CD1c-positive myeloid dendritic cell (primary cell): Measurements from ENCODE around the gene FCRL4.

Experiments
- DNase-seq: peaks from one replicate; pipeline ENCODE4 v3.0.0-alpha.2; 2016; ENCODE audit errors: extremely low spot score

The FCRL4 gene

GRCh38 chr1:157597959-157598667 lies at the start of gene FCRL4:
Gene FCRL4, minus strand, starts transcription at chr1:157598085. Its CDS starts 141 bp downstream, at chr1:157597944.
- DNase-seq = no peak

DNA sequence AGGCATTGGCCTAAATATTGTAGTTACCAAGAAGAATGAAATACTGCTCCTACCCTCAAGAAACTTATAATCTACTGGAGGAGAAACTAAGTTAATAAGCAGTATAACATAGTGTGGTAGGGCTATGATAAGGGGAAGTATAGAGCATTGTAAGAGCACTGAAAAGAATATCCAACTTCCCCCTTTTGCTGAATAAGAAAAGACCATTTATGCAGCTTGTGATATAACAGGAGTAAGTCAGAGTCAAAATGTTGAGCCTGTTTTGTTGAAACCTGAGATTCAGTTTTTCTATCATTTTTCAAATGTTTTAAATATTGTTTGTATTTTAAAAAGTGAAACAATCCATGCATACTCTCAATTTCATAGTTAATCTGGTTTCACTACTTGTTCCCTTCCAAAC lies 48.3 kb upstream of the FCRL4 start:
- DNase-seq = peak; percentile 44

DNA sequence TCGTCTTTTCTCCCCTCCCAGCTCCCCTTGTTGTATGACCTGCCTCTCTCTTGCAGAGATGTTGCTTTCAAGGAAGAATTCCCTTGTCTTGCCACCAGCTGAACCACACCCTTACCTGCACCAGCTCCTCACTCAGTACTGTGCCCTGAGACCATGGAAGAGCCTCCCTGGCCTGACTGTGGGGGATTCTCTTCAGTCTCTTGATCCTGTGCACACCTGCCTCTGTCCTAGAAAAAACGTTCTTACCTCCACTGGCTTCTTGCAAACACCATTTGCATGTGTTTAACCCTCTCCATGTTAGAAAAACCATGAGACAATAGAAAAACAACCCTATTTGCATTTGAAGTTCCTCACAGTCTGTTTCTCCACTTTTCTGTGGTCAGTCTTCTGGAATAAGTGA lies 43.3 kb upstream of the FCRL4 start:
- DNase-seq = no peak

DNA sequence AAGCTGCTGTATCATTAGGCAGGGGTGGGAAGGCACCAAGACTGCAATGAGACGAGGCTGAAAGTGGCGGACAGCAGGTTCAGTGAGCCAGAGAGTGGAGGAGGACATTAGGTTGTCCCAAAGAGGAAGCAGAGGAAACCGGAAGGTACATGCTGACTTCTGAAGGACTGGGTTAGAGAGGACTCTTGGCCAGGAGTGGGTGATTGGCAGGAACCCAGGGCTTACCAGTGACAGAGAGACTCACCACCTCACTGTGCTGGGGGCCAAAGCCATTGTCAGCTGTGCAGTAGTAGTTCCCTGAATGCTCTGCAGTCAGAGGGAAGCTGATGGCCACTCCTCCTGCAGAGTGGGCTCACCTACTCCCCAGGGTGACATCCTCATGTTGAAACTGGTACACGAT lies 41.9 kb upstream of the FCRL4 start:
- peak; percentile 22 for DNase-seq

- DNase-seq = no peak
Observed at GRCh38 chr1:157628773-157629172, 30.9 kb upstream of the FCRL4 start.

GRCh38 chr1:157626099-157626498 lies 28.2 kb upstream of the FCRL4 start:
- peak; percentile 5 for DNase-seq

DNA sequence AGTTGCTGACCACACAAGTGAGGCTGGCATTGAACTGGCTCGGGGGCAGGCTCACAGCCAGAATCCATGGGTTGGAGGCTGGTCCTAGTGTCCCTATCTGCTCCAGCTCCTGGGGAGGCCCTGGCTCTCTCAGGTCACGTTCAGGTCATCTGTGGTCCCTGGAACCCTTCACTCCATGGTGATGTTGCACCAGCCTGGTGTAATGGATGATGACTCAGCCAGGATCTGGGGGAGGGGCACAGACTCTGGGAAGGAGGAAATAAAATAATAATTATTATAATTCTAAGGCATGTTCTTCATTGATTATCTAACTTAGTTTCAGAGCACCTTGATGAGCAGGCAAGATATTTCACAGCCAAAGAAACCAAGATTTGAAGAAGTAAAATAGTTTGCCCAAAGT lies 26.6 kb upstream of the FCRL4 start:
- no peak for DNase-seq

DNA sequence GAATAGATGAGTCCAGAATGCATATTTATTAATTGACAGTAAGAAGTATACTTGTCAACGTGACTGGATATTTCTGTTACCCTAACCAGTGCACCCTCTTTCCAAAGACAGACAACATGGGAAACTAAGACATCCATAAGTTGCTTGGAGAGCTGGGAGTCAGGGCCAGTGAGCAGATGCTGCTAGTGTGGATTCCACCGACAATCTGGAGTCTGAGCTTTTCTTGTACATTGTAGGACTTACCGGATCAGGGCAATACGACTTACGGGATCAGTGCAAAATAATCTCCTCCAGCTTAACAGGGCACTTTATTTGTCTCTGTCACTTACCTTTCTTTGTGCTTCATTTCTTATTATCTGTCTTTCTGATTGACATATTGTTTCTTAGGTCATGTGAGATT lies 24.6 kb upstream of the FCRL4 start:
- DNase-seq = no peak

DNA sequence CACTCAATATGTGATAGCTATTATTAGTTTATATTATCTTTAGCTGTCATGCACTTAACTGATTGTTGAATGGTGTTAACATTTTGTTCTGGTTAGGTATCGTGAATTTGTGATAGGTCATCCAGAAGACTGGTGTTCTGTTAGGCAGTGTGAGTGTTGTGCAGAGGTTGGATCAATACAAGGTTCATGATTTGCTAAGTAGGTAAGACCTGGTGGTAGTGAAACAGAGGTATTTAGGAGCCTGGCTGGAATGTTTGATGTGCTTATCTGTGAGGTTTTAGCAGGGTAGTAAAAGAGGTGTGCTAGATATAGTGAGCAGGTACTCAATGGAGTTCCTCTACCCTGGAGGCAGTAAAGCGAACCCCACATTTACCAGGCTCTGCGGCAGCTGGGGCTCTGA lies 20.3 kb upstream of the FCRL4 start:
- DNase-seq = no peak

- no peak for DNase-seq
Observed at GRCh38 chr1:157600236-157600635, 2.4 kb upstream of the FCRL4 start.

- no peak for DNase-seq
Observed at GRCh38 chr1:157596384-157596783, 1.5 kb downstream of the FCRL4 start.

- peak; percentile 16 for DNase-seq
Observed at GRCh38 chr1:157595356-157595755, 2.5 kb downstream of the FCRL4 start.

DNA sequence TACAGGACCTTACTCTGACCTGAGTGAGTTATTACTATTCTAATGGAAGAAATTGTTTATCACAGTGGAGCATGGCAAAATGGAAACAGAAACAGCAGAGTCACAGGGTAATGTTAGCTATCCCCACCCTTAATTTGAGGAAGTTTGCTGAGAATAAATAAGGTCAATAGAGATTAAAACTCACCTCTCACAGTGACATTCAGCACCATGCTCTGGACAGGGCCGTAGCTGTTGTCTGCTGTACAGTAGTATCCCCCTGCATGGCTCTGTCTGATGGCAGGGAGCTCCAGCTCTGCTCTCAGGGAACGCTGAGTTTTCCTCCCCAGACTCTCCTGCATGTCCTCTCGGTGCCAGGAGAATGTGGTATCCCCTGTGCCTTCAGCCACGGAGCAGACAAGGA lies 11.9 kb downstream of the FCRL4 start:
- no peak for DNase-seq

- no peak for DNase-seq
Observed at GRCh38 chr1:157584503-157584902, 13.4 kb downstream of the FCRL4 start.

- no peak for DNase-seq
Observed at GRCh38 chr1:157580828-157581210, 17.1 kb downstream of the FCRL4 start.

- peak; percentile 72 for DNase-seq
Observed at GRCh38 chr1:157580179-157580827, 17.6 kb downstream of the FCRL4 start.

- no peak for DNase-seq
Observed at GRCh38 chr1:157577420-157577819, 20.5 kb downstream of the FCRL4 start.

GRCh38 chr1:157575744-157576143 lies 22.1 kb downstream of the FCRL4 start:
- DNase-seq = no peak

DNA sequence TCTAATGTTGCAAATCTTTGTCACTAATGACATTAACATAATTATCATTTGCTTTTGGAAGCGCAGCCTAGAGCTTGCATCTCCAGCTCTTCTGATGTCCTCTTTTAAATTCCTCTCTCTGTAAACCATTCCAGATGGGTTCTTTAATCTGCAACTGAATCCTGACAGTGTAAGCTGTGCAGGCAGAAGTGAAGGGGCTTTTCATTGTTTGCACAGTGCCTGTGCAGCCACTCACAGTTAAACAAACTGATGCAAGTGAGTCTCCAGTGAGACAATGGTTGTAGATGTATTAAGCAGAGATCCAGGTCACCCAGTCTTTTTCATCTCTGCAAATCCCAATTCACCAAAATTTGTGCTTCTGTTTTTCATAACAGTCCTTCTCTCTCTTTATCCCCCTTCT lies 23.0 kb downstream of the FCRL4 start:
- no peak for DNase-seq

GRCh38 chr1:157566484-157567300 lies 31.2 kb downstream of the FCRL4 start:
- peak; percentile 17 for DNase-seq

- DNase-seq = no peak
Observed at GRCh38 chr1:157562515-157562914, 35.4 kb downstream of the FCRL4 start.

DNA sequence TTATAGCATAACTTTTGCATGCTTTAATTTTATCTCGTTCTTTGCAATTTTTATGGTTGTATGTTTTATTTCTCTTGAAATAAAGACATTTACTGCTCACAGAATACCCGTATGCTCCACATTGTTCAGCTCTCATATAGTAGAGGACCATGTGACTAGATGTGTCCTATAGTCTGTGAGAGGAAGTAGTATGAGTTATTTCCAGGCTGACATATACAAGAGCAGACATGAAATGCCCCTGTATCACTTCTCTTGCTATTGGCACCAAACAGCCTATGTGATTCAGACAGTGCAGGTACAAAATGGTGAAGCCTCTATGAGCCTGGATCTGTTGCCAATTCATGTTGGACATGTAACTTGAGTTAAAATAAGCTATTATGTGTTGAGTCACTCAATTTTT lies 39.8 kb downstream of the FCRL4 start:
- no peak for DNase-seq
